Gastrocnemius medialis (tissue), 4 donors: Measurements from ENCODE around the gene SPATA22. TPM values are rescaled to one million over a fixed set of nuclear protein-coding genes. Genes with fewer than 3 reads are reported as not detected.

Source experiments
- ATAC-seq, 2 donors: fragments of 150-250 bp; one replicate each; pipeline ENCODE4 v1.9.1; 2016
- DNase-seq, 2 donors: peaks; one replicate each; pipeline ENCODE4 v3.0.0-alpha.2; 2019
- H3K27ac ChIP-seq, 4 donors: fragments of 200-600 bp; sonication (generic); 1 replicate in 1 of 4; 2 replicates in 3 of 4; pipeline ENCODE4 v1.5.1; 2016 to 2018; ENCODE audit warnings: mild to moderate bottlenecking in 2 of 4, moderate library complexity in 1 of 4
- H3K27me3 ChIP-seq, 3 donors: fragments of 200-600 bp; sonication (generic) in 2 of 3; 1 replicate in 1 of 3; 2 replicates in 2 of 3; pipeline versions ENCODE4 v1.5.1 to v1.6.0; 2016 to 2019; ENCODE audit warnings: mild to moderate bottlenecking in 1 of 3, moderate library complexity in 1 of 3
- H3K36me3 ChIP-seq, 2 donors: fragments of 200-600 bp; sonication (generic) in 1 of 2; one replicate each; pipeline ENCODE4 v1.5.1; 2017 to 2018
- H3K4me1 ChIP-seq, 2 donors: fragments of 200-600 bp; sonication (generic) in 1 of 2; one replicate each; pipeline ENCODE4 v1.5.1; 2016 to 2017; ENCODE audit warnings: mild to moderate bottlenecking in 2 of 2
- H3K4me3 ChIP-seq, 4 donors: fragments of 200-600 bp; sonication (generic) in 3 of 4; 1 replicate in 1 of 4; 2 replicates in 3 of 4; pipeline ENCODE4 v1.5.1; 2016 to 2019; ENCODE audit warnings: mild to moderate bottlenecking in 2 of 4
- H3K9me3 ChIP-seq, 3 donors: fragments of 200-600 bp; sonication (generic) in 2 of 3; 1 replicate in 1 of 3; 2 replicates in 2 of 3; pipeline ENCODE4 v1.5.1; 2016 to 2019
- CTCF ChIP-seq, 5 experiments: fragments of 450-650 bp in 3 of 5; fragments of 200-600 bp in 2 of 5; sonication (generic) in 2 of 5; IDR thresholded peaks in 4 of 5; conservative IDR thresholded peaks in 1 of 5; 1 replicate in 4 of 5; 2 replicates in 1 of 5; pipeline ENCODE4 v1.5.1; 2016 to 2019; ENCODE audit warnings: antibody characterized with exemption in 5 of 5, mild to moderate bottlenecking in 3 of 5, moderate library complexity in 3 of 5
- POLR2A ChIP-seq, 2 donors: fragments of 450-650 bp; IDR thresholded peaks; one replicate each; pipeline ENCODE4 v1.6.1; 2017; ENCODE audit warnings: antibody characterized with exemption in 2 of 2, mild to moderate bottlenecking in 2 of 2, moderate library complexity in 2 of 2
- in situ Hi-C, 4 donors: fragments of 200-750 bp; cut with MboI; loops; one replicate each; pipeline versions ENCODE4 v1.15.0 to v1.8.0; 2017; ENCODE audit warnings: low sequenced_read_pairs in 4 of 4
- intact Hi-C: fragments of 100-400 bp; cut with DNase I; formaldehyde crosslinking; loops from one replicate; pipeline ENCODE4 v1.15.1; 2023; ENCODE audit warnings: low total_unique reads
- total RNA-seq, 4 donors: library from RNA; depleted of rRNA; stranded (reverse); fragments of >200 nt; gene quantifications; one replicate each; pipeline versions ENCODE4 v1.1.0 to v1.2.3, GENCODE V29; 2016

The SPATA22 gene
- total RNA-seq, 4 donors from 2014 or later: 0.22 to 0.23 TPM; not detected in 2

- DNase-seq: no peak
Measured at GRCh38 chr17:3507071-3507470, 35.5 kb upstream of the SPATA22 start.

GRCh38 chr17:3506054-3506453 is 34.4 kb upstream of the SPATA22 start:
- no peak for ATAC-seq

More at GRCh38 chr17:3507071-3507470, 35.5 kb upstream of the SPATA22 start:
- no peaks in the 10 kb centered on the region for H3K36me3 ChIP-seq
- H3K27me3 ChIP-seq: no peaks in the 10 kb centered on the region
- in situ Hi-C loops (no loop called here), intact Hi-C loops (no loop called here)
- no peaks in the 10 kb centered on the region for H3K9me3 ChIP-seq
- no peak overlapping the region for H3K27ac ChIP-seq
- ATAC-seq: no peak
- H3K4me3 ChIP-seq: no peak overlapping the region
- TF ChIP-seq POLR2A (IDR thresholded peaks at IDR 0.05): no peak
- no peak for TF ChIP-seq CTCF (IDR thresholded peaks at IDR 0.05 in 4 of 5, conservative IDR thresholded peaks at IDR 0.05 in 1 of 5)
- H3K4me1 ChIP-seq: peaks cover 9 to 14% of the 10 kb centered on the region in 2 donors

GRCh38 chr17:3505008-3505407 is 33.4 kb upstream of the SPATA22 start:
- H3K4me1 ChIP-seq: no peaks in the 10 kb centered on the region
- no peak overlapping the region for H3K4me3 ChIP-seq
- DNase-seq: no peak
- TF ChIP-seq POLR2A (IDR thresholded peaks at IDR 0.05): no peak
- TF ChIP-seq CTCF (IDR thresholded peaks at IDR 0.05 in 4 of 5, conservative IDR thresholded peaks at IDR 0.05 in 1 of 5): no peak
- no peak for ATAC-seq
- H3K9me3 ChIP-seq: no peaks in the 10 kb centered on the region
- intact Hi-C loops (no loop called here), in situ Hi-C loops (no loop called here)
- no peaks in the 10 kb centered on the region for H3K27me3 ChIP-seq
- H3K36me3 ChIP-seq: no peaks in the 10 kb centered on the region
- H3K27ac ChIP-seq: no peak overlapping the region

More at GRCh38 chr17:3506054-3506453, 34.4 kb upstream of the SPATA22 start:
- in situ Hi-C loops (no loop called here), intact Hi-C loops (no loop called here)
- Histone ChIP-seq H3K27me3 (no peaks in the 10 kb centered on the region), H3K4me3 (no peak overlapping the region), H3K27ac (no peak overlapping the region), H3K4me1 (peaks cover 0 to 4% of the 10 kb centered on the region in 2 donors), H3K9me3 (no peaks in the 10 kb centered on the region), H3K36me3 (no peaks in the 10 kb centered on the region)
- TF ChIP-seq CTCF (IDR thresholded peaks at IDR 0.05 in 4 of 5, conservative IDR thresholded peaks at IDR 0.05 in 1 of 5) (no peak), POLR2A (IDR thresholded peaks at IDR 0.05) (no peak)
- DNase-seq: no peak

- H3K27ac ChIP-seq: no peak overlapping the region
- ATAC-seq (no peak), DNase-seq (no peak)
- no peak overlapping the region for H3K4me3 ChIP-seq
- intact Hi-C loops: no loop called here
- H3K36me3 ChIP-seq: no peaks in the 10 kb centered on the region
- in situ Hi-C loops: no loop called here
- no peaks in the 10 kb centered on the region for H3K27me3 ChIP-seq
- H3K9me3 ChIP-seq: no peaks in the 10 kb centered on the region
- TF ChIP-seq POLR2A (IDR thresholded peaks at IDR 0.05) (no peak), CTCF (IDR thresholded peaks at IDR 0.05 in 4 of 5, conservative IDR thresholded peaks at IDR 0.05 in 1 of 5) (no peak)
- no peaks in the 10 kb centered on the region for H3K4me1 ChIP-seq
Measured at GRCh38 chr17:3503285-3503684, 31.7 kb upstream of the SPATA22 start.

GRCh38 chr17:3502466-3502865 is 30.8 kb upstream of the SPATA22 start:
- ATAC-seq: no peak
- no peak for TF ChIP-seq CTCF (IDR thresholded peaks at IDR 0.05 in 4 of 5, conservative IDR thresholded peaks at IDR 0.05 in 1 of 5)
- TF ChIP-seq POLR2A (IDR thresholded peaks at IDR 0.05): no peak
- intact Hi-C loops: no loop called here

More at GRCh38 chr17:3502466-3502865, 30.8 kb upstream of the SPATA22 start:
- no peak for DNase-seq
- Histone ChIP-seq H3K36me3 (no peaks in the 10 kb centered on the region), H3K4me1 (no peaks in the 10 kb centered on the region), H3K27ac (no peak overlapping the region), H3K4me3 (no peak overlapping the region), H3K9me3 (no peaks in the 10 kb centered on the region), H3K27me3 (no peaks in the 10 kb centered on the region)
- in situ Hi-C loops: no loop called here
